IPS DF 6.9 (cell line): ENCODE results near the gene CALCOCO1.

Source experiments
- DNase-seq: peaks from one replicate; pipeline ENCODE4 v3.0.0-alpha.2; 2013; ENCODE audit warnings: low read depth, low spot score
- H3K27ac ChIP-seq: one replicate; pipeline ENCODE4 v1.5.1; 2013; ENCODE audit warnings: low read length, control low read depth
- H3K27me3 ChIP-seq: 2 replicates; pipeline ENCODE4 v1.6.1; 2013; ENCODE audit warnings: mild to moderate bottlenecking, low read length; ENCODE audit not compliant: control insufficient read depth, insufficient read depth
- H3K36me3 ChIP-seq: 2 replicates; pipeline ENCODE4 v1.6.1; 2013; ENCODE audit warnings: low read length; ENCODE audit not compliant: control insufficient read depth, insufficient read depth
- H3K4me1 ChIP-seq: 2 replicates; pipeline ENCODE4 v1.6.1; 2013; ENCODE audit warnings: low read length; ENCODE audit not compliant: control insufficient read depth, insufficient read depth
- H3K4me3 ChIP-seq: 2 replicates; pipeline ENCODE4 v1.5.1; 2013; ENCODE audit warnings: mild to moderate bottlenecking, low read length
- H3K9me3 ChIP-seq: 2 replicates; pipeline ENCODE4 v1.6.1; 2013; ENCODE audit warnings: low read length, inconsistent platforms; ENCODE audit not compliant: control insufficient read depth, insufficient read depth
- WGBS: extraction: QIAGEN DNeasy Blood & Tissue Kit; methylation state at CpG from one replicate; pipeline ENCODE4 v1.1.7; 2013; ENCODE audit warnings: mixed read lengths, missing lambda C conversion rate; ENCODE audit not compliant: insufficient read length, insufficient coverage; 5-methylcytosine and 5-hydroxymethylcytosine counted together

Gene CALCOCO1

DNA sequence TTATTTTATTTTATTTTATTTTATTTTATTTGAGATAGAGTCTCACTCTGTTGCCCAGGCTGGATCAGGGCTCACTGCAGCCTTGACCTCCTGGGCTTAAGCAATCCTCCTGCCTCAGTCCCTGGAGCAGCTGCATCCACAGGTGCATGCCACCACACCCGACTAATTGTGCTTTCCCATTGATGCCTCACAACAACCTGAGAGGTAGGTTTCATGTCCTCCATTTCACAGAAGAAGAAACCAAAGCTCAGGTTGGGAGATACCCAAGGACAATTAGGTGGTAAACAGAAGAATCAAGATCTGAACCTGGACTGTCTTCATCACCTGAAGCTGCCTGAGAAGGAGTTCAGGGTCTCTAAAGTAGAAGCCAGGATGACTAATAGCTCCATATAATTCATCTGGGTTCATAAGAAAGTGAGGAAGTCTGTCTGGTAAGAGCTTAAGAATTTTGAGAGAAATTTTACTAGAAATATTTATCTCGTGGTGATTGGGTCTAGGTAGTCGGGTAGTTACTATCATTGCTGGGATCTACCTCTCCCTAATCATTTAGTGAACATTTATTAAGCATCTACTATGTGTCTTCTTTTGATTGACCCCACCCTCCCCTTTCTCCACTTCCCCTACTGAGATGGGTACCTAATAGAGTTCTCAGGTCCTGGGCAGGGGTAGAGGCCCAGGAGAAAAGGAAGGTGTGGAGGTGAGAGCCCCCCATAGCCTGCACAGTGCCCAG is 28.1 kb downstream of the CALCOCO1 start:
- Histone ChIP-seq H3K9me3 (no peaks in the 10 kb centered on the region), H3K36me3 (no peaks in the 10 kb centered on the region), H3K4me1 (peaks cover 4% of the 10 kb centered on the region; the same call in 1 of the 2 replicates), H3K27ac (no peak overlapping the region), H3K27me3 (no peaks in the 10 kb centered on the region; the same call in 1 of the 2 replicates), H3K4me3 (no peak overlapping the region)
- no CpG with 5 or more reads among the region's 3 CpGs for WGBS
- DNase-seq: no peak

DNA sequence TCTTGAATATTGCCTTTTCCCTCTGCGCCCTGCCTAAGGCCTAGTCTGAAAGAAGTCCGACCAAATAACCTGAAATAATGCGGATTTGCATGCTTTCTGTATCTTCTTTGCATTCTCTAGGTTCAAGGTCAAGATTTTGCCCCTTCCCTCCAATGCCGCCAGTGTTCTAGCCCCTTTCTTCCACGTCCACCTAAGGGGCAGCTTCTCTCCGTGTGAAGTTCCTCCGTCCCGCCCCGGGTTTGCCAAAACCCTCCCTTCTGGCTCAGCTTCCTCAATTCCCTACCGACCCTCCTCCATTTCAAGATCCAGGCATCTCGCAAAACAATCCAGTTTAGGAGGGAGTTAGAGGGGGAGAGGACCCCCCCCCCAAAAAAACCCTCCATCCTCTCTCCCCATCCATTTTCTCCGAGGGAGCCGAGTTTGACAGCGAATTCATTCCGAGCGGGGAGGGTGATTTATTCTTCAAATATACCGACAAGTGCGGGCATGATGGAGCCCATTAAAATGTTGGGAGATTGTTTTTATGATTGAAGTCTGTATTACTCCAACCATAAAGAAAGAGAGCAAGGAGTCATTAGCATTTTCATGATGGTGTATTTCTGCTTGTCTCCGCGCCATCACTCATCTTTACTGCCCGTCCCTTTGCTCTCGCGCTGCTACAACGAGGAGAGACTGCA is 30.5 kb downstream of the CALCOCO1 start:
- H3K4me1 ChIP-seq: peaks cover 4% of the 10 kb centered on the region; the same call in 1 of the 2 replicates
- H3K9me3 ChIP-seq: no peaks in the 10 kb centered on the region
- no peaks in the 10 kb centered on the region for H3K36me3 ChIP-seq
- peak overlapping the region; percentile 16; the same call in 1 of the 2 replicates for H3K4me3 ChIP-seq
- DNase-seq: no peak
- H3K27ac ChIP-seq: no peak overlapping the region
- H3K27me3 ChIP-seq: no peaks in the 10 kb centered on the region; the same call in 1 of the 2 replicates
- WGBS: no CpG with 5 or more reads among the region's 24 CpGs

- peak; percentile 94 for DNase-seq
- no CpG with 5 or more reads among the region's 11 CpGs for WGBS
- Histone ChIP-seq H3K9me3 (no peaks in the 10 kb centered on the region), H3K27ac (no peak overlapping the region), H3K27me3 (no peaks in the 10 kb centered on the region; the same call in 1 of the 2 replicates), H3K4me1 (peaks cover 4% of the 10 kb centered on the region; the same call in 1 of the 2 replicates), H3K4me3 (peak overlapping the region; percentile 16; the same call in 1 of the 2 replicates), H3K36me3 (no peaks in the 10 kb centered on the region)
These were observed 31.0 kb downstream of the CALCOCO1 start for GRCh38 chr12:53696285-53696654.

GRCh38 chr12:53695152-53696145 is 31.8 kb downstream of the CALCOCO1 start:
- H3K36me3 ChIP-seq: no peaks in the 10 kb centered on the region
- DNase-seq: no peak
- no CpG with 5 or more reads among the region's 57 CpGs for WGBS
- H3K27ac ChIP-seq: no peak overlapping the region
- H3K4me1 ChIP-seq: peaks cover 4% of the 10 kb centered on the region; the same call in 1 of the 2 replicates
- H3K9me3 ChIP-seq: no peaks in the 10 kb centered on the region
- peak overlapping the region; percentile 32; the same call in 1 of the 2 replicates for H3K4me3 ChIP-seq
- H3K27me3 ChIP-seq: no peaks in the 10 kb centered on the region; the same call in 1 of the 2 replicates

DNA sequence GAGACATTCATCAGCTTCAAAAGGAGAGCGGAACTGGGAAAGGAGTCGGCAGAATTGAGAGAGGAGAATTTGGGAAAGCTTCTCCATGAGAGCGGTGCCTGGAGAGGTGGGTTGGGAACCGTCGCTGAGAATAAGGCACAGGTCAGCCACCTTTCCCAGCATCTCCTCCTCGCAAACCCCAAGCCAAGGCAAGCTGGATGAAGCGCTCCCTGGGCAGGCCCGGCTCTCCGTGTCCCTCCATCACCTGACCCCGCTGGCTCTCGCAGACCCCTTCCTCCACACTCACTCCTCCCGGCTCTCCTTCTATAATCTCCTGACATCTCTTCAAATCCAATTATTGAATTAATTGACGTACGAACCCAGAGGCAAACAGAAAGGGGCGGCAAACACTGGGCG is 32.5 kb downstream of the CALCOCO1 start:
- no peaks in the 10 kb centered on the region for H3K36me3 ChIP-seq
- no peak for DNase-seq
- peaks cover 4% of the 10 kb centered on the region; the same call in 1 of the 2 replicates for H3K4me1 ChIP-seq
- H3K4me3 ChIP-seq: no peak overlapping the region; the same call in 1 of the 2 replicates
- no peak overlapping the region for H3K27ac ChIP-seq
- no peaks in the 10 kb centered on the region for H3K9me3 ChIP-seq
- no peaks in the 10 kb centered on the region; the same call in 1 of the 2 replicates for H3K27me3 ChIP-seq
- WGBS: no CpG with 5 or more reads among the region's 16 CpGs

- H3K9me3 ChIP-seq: no peaks in the 10 kb centered on the region
- DNase-seq: no peak
- no peak overlapping the region for H3K27ac ChIP-seq
- H3K36me3 ChIP-seq: no peaks in the 10 kb centered on the region
- no peaks in the 10 kb centered on the region for H3K27me3 ChIP-seq
- WGBS: no CpG with 5 or more reads among the region's 4 CpGs
- no peak overlapping the region for H3K4me3 ChIP-seq
- H3K4me1 ChIP-seq: no peaks in the 10 kb centered on the region
These were observed 39.1 kb downstream of the CALCOCO1 start for GRCh38 chr12:53688134-53688533.

DNA sequence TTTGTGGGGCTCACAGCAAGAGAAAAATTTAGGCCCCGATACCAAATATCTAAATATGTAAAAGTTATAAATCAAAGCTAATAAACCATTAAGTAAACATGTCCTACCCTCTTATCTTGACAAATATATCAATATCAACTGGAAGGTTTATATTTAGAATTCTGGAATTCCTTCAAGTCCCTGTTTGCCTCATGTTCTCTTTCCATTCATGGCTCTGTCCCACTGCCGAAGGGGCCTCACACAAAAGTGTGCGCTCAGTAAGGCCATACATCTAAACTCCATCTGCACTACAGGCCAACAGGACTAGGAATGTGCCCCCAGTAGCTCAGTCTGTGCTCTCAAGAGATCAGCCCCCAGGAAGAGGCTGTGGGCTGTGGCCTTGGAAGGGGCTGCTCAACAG is 40.8 kb downstream of the CALCOCO1 start:
- no peak overlapping the region for H3K4me3 ChIP-seq
- H3K27me3 ChIP-seq: no peaks in the 10 kb centered on the region
- no peaks in the 10 kb centered on the region for H3K9me3 ChIP-seq
- no CpG with 5 or more reads among the region's 3 CpGs for WGBS
- H3K4me1 ChIP-seq: no peaks in the 10 kb centered on the region
- H3K27ac ChIP-seq: no peak overlapping the region
- no peaks in the 10 kb centered on the region for H3K36me3 ChIP-seq
- DNase-seq: no peak

DNA sequence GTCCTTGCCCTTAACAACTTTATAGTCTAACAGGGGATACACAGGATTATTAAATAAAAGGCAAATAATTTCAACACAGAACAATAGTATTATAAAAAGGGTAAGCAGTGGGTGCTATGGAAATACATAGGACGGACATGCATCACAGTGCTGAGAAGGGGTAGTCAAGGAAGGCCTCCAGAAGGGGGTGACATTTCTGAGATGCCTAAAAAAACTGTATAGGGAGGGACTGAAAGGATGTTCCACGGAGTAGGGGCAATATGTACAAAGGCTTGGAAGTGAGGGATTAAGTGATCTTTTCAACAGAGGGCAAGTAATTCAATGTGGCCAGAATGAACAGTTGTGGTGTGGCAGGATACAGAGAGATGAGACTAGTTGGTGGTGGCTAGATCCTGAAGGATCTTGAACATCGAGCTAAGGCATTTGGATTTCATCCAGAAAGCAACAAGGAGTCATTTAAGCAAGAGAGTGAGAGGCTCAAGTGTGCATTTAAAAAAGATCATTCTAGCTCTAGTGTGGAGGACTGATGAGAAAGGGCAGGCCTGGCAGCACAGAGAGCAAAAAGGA is 42.5 kb downstream of the CALCOCO1 start:
- H3K4me1 ChIP-seq: no peaks in the 10 kb centered on the region
- H3K4me3 ChIP-seq: no peak overlapping the region
- no peaks in the 10 kb centered on the region for H3K36me3 ChIP-seq
- H3K9me3 ChIP-seq: no peaks in the 10 kb centered on the region
- H3K27me3 ChIP-seq: no peaks in the 10 kb centered on the region
- H3K27ac ChIP-seq: no peak overlapping the region
- DNase-seq: no peak
- WGBS: no CpG with 5 or more reads among the region's 3 CpGs

- no peak overlapping the region for H3K27ac ChIP-seq
- H3K4me1 ChIP-seq: no peaks in the 10 kb centered on the region
- no peak for DNase-seq
- H3K9me3 ChIP-seq: no peaks in the 10 kb centered on the region
- H3K27me3 ChIP-seq: no peaks in the 10 kb centered on the region
- WGBS: no CpG with 5 or more reads among the region's 9 CpGs
- no peak overlapping the region for H3K4me3 ChIP-seq
- no peaks in the 10 kb centered on the region for H3K36me3 ChIP-seq
These were observed 43.3 kb downstream of the CALCOCO1 start for GRCh38 chr12:53683983-53684382.
